Measurements from ENCODE around the gene TERT. TPM values are rescaled to one million over a fixed set of nuclear protein-coding genes. Genes with fewer than 3 reads are reported as not detected.

The TERT gene
- total RNA-seq, 1 experiment from 2014 or later, result 2.3 TPM

DNA sequence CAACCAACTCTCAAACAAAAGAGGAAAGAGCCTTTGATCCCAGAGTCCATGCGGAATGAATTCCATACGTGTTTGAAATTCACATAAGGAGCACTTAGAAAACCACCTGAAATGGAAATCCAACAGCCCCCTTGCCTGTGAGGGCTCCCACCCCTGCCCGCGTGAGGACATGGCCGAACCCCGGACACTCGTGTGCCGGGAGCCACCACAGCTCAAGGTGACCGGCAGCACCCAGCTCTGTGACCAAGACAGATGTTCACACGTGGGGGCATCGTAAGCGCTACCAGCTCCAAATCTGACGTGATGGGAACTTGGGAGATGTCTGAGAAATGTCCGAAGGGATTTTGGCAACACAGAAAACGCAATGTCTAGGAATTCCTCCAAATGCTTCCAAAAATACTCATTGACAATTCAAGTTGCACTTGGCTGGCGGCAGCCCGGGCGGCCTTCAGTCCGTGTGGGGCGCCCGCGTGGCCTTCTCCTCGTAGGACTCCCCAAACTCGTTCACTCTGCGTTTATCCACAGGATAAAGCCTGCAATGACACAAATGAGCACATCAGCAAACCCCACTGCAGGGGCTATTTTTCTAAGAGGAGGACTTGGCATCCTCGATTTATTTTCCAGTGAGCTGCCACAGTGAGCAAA, 23.2 kb upstream of the TERT start:
- TF ChIP-seq, protein P1, sequence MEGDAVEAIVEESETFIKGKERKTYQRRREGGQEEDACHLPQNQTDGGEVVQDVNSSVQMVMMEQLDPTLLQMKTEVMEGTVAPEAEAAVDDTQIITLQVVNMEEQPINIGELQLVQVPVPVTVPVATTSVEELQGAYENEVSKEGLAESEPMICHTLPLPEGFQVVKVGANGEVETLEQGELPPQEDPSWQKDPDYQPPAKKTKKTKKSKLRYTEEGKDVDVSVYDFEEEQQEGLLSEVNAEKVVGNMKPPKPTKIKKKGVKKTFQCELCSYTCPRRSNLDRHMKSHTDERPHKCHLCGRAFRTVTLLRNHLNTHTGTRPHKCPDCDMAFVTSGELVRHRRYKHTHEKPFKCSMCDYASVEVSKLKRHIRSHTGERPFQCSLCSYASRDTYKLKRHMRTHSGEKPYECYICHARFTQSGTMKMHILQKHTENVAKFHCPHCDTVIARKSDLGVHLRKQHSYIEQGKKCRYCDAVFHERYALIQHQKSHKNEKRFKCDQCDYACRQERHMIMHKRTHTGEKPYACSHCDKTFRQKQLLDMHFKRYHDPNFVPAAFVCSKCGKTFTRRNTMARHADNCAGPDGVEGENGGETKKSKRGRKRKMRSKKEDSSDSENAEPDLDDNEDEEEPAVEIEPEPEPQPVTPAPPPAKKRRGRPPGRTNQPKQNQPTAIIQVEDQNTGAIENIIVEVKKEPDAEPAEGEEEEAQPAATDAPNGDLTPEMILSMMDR (IDR thresholded peaks at IDR 0.05; ENCODE audit: unreplicated experiment), result no peak
- peaks cover 18% of the 10 kb centered on the region for H3K4me1 Mint-ChIP-seq (ENCODE audit: low read depth, unreplicated experiment)
- H3K9me3 Mint-ChIP-seq (ENCODE audit: low read depth, unreplicated experiment), result no peaks in the 10 kb centered on the region
- peaks cover 50% of the 10 kb centered on the region for H3K36me3 Mint-ChIP-seq (ENCODE audit: insufficient read depth, unreplicated experiment)
- intact Hi-C loops (cut with micrococcal nuclease; ENCODE audit: unreplicated experiment), result no loop called here
- TSS peak; percentile 60 for BruUV-seq (replicated peaks)
- no peak overlapping the region for H3K4me3 Mint-ChIP-seq (ENCODE audit: low read depth, unreplicated experiment)
- H3K27me3 Mint-ChIP-seq (ENCODE audit: unreplicated experiment), result no peaks in the 10 kb centered on the region
- CTCF ChIA-PET, result no interaction called here
- no peak overlapping the region for H3K27ac Mint-ChIP-seq (ENCODE audit: unreplicated experiment)
- DNase-seq, result no peak

DNA sequence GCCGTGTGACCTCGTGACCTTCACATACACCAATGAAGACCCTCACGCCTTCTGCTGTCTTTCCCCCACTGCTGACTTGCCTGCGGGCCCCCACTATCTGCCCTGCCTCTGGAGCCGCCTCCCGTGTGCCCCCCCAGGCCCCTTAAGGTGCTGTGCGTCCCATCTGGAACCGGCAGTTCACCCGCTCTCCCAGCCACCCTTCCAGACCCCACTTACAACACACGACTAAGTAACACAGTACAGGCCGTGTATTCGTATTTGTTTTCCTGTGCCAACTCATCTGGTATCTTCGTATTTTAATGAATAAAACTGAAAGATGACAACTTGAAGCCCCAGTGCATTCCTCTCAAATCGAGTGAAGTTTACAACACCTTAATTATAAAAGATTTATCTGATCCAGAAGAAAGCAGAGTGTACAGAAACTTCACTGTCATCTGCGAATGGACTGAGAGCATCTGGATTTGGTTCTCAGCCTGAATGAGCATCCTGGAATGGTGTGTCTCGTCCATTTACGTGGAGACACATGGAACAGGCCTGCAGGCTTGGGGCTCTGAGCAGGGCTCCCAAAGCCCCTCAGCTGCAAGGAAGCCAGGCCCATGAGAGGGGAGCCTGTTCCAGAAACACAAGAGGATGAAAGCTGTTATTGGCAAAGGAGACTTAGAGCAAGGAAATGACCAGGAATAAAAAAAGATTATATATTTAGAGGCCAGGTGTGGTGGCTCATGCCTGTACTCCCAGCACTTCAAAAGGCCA, 21.9 kb upstream of the TERT start:
- BruUV-seq (replicated peaks), result no TSS peak
- TF ChIP-seq, protein P1 (IDR thresholded peaks at IDR 0.05; ENCODE audit: unreplicated experiment), result no peak
- Mint-ChIP-seq H3K4me1 (ENCODE audit: low read depth, unreplicated experiment) (peaks cover 18% of the 10 kb centered on the region), H3K27me3 (ENCODE audit: unreplicated experiment) (no peaks in the 10 kb centered on the region), H3K4me3 (ENCODE audit: low read depth, unreplicated experiment) (peak overlapping the region; percentile 62), H3K36me3 (ENCODE audit: insufficient read depth, unreplicated experiment) (peaks cover 50% of the 10 kb centered on the region), H3K27ac (ENCODE audit: unreplicated experiment) (peak overlapping the region; percentile 77), H3K9me3 (ENCODE audit: low read depth, unreplicated experiment) (no peaks in the 10 kb centered on the region)
- CTCF ChIA-PET, result no interaction called here
- DNase-seq, result no peak
- intact Hi-C loops (cut with micrococcal nuclease; ENCODE audit: unreplicated experiment), result no loop called here

DNA sequence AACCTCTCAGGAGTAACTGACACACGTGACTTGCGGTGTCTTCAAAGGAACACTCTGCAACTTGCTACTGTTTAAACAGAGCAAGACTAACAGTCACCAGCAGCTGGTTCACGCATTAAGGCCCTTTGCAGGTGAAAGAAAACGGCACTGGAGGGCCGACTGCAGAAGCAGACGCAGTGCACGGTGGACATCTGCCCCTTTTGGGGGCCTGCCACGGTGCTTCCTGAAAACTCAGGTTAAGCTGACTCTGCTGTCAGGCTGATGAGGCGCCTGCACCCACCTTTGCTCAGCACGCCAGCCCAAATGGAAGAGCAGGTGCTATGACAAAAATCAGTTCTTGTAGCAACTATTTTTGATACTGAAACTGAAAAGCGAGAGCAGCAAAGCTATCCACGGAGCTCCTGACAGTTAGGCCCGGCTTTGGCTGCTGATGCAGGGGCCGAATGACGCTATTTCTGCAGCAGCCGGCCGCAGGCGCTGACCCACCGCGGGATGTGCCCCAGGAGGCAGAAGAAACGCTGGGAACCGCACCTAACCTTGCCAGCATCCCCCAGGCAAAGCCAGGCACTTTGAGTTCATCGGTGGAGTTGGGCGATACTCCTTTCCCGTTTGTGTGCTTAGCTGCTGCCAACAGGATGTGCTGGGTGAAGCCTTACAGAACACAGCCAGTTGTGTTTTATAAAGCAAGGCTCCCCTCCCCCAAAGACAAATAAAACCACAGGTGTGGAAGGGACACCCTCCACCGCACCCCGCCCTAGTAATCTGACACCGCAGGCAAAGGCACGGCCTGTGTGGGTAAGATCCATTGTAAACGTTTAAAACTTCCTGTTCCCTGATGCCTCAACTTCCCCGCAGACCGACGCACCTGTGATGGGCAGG, 21.1 kb upstream of the TERT start:
- peak overlapping the region; percentile 77 for H3K27ac Mint-ChIP-seq (ENCODE audit: unreplicated experiment)
- DNase-seq, result peak; percentile 88
- TF ChIP-seq, protein P1 (IDR thresholded peaks at IDR 0.05; ENCODE audit: unreplicated experiment), result no peak
- no peaks in the 10 kb centered on the region for H3K27me3 Mint-ChIP-seq (ENCODE audit: unreplicated experiment)
- H3K4me3 Mint-ChIP-seq (ENCODE audit: low read depth, unreplicated experiment), result peak overlapping the region; percentile 62
- peaks cover 46% of the 10 kb centered on the region for H3K36me3 Mint-ChIP-seq (ENCODE audit: insufficient read depth, unreplicated experiment)
- CTCF ChIA-PET, result no interaction called here
- no TSS peak for BruUV-seq (replicated peaks)
- no peaks in the 10 kb centered on the region for H3K9me3 Mint-ChIP-seq (ENCODE audit: low read depth, unreplicated experiment)
- H3K4me1 Mint-ChIP-seq (ENCODE audit: low read depth, unreplicated experiment), result peaks cover 18% of the 10 kb centered on the region
- intact Hi-C loops (cut with micrococcal nuclease; ENCODE audit: unreplicated experiment), result no loop called here

DNA sequence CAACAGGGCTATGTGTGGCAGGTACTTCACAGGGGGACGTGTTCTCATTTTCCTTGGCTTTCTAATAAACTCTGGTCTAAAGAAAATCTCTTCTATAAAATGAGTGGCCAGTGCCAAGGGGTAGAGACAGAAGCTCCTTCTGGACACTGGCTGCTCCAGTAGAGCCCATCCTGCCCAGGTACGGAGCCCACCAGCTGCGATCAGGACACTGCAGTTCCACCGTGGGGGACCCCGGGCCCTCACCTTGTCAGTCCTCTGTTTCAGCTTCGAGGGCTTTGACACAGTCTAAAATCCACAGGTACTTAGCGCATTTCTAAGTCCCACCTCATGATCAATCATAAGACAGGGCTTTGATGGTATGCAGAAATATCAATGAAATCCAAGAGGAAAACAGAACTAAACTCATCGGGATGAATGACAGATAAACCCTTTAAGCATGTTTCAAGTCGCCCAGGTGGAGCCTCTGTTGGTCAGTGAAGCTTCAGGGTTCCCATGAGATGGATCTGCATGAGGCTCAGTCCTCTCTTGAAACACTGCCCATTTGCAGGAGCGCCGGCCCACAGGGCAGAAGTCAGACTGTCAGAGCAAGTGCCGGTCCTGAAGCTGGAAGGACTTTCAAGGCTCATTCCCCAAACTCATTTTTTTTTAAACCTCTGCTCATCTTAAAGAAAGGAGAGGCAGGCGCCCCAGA, 20.3 kb upstream of the TERT start:
- intact Hi-C loops (cut with micrococcal nuclease; ENCODE audit: unreplicated experiment), result no loop called here
- BruUV-seq (replicated peaks), result no TSS peak
- Mint-ChIP-seq H3K27me3 (ENCODE audit: unreplicated experiment) (peaks cover 6% of the 10 kb centered on the region), H3K4me3 (ENCODE audit: low read depth, unreplicated experiment) (peak overlapping the region; percentile 62), H3K9me3 (ENCODE audit: low read depth, unreplicated experiment) (peaks cover 2% of the 10 kb centered on the region), H3K36me3 (ENCODE audit: insufficient read depth, unreplicated experiment) (peaks cover 39% of the 10 kb centered on the region), H3K27ac (ENCODE audit: unreplicated experiment) (peak overlapping the region; percentile 77), H3K4me1 (ENCODE audit: low read depth, unreplicated experiment) (peaks cover 18% of the 10 kb centered on the region)
- CTCF ChIA-PET, result no interaction called here
- no peak for DNase-seq
- TF ChIP-seq, protein P1 (IDR thresholded peaks at IDR 0.05; ENCODE audit: unreplicated experiment), result no peak
